GM06990 (cell line): Measurements from ENCODE around the gene DSCAM.

Experiments
- DNase-seq: peaks from one replicate; pipeline ENCODE4 v3.0.0-alpha.2; 2011; ENCODE audit not compliant: insufficient read length; ENCODE audit errors: extremely low read depth
- H3K27me3 ChIP-seq: replicated peaks from 2 replicates; pipeline ENCODE4 v1.6.0; 2011; ENCODE audit warnings: low read length; ENCODE audit not compliant: control insufficient read depth, insufficient read depth
- H3K36me3 ChIP-seq: 2 replicates; pipeline ENCODE4 v1.5.1; 2011; ENCODE audit warnings: low read length; ENCODE audit not compliant: control insufficient read depth, insufficient read depth
- H3K4me3 ChIP-seq: replicated peaks from 2 replicates; pipeline ENCODE4 v1.5.1; 2011; ENCODE audit warnings: low read depth, mild to moderate bottlenecking, control low read depth, low read length
- CTCF ChIP-seq: IDR thresholded peaks from 2 replicates; pipeline ENCODE4 v1.5.1; 2011; ENCODE audit warnings: low read length, control low read depth, mild to moderate bottlenecking, inconsistent platforms; ENCODE audit not compliant: insufficient read depth, poor library complexity, severe bottlenecking

Gene DSCAM

GRCh38 chr21:40505681-40506080 is 341.3 kb downstream of the DSCAM start:
- TF ChIP-seq CTCF, result no peak
- no peaks in the 10 kb centered on the region for H3K27me3 ChIP-seq
- DNase-seq, result no peak

GRCh38 chr21:40505244-40505643 is 341.7 kb downstream of the DSCAM start:
- Histone ChIP-seq H3K27me3 (no peaks in the 10 kb centered on the region), H3K4me3 (no peak overlapping the region), H3K36me3 (no peaks in the 10 kb centered on the region)
- no peak for TF ChIP-seq CTCF
- DNase-seq, result no peak

More at GRCh38 chr21:40505681-40506080, 341.3 kb downstream of the DSCAM start:
- Histone ChIP-seq H3K36me3 (no peaks in the 10 kb centered on the region), H3K4me3 (no peak overlapping the region)

GRCh38 chr21:40504825-40505224 is 342.1 kb downstream of the DSCAM start:
- TF ChIP-seq CTCF, result no peak

GRCh38 chr21:40496116-40496515 is 350.8 kb downstream of the DSCAM start:
- H3K36me3 ChIP-seq, result no peaks in the 10 kb centered on the region
- no peaks in the 10 kb centered on the region for H3K27me3 ChIP-seq
- DNase-seq, result no peak
- no peak overlapping the region for H3K4me3 ChIP-seq
- no peak for TF ChIP-seq CTCF

More at GRCh38 chr21:40504825-40505224, 342.1 kb downstream of the DSCAM start:
- Histone ChIP-seq H3K27me3 (no peaks in the 10 kb centered on the region), H3K4me3 (no peak overlapping the region), H3K36me3 (no peaks in the 10 kb centered on the region)
- no peak for DNase-seq

- Histone ChIP-seq H3K27me3 (no peaks in the 10 kb centered on the region), H3K4me3 (no peak overlapping the region), H3K36me3 (no peaks in the 10 kb centered on the region)
- DNase-seq, result no peak
- no peak for TF ChIP-seq CTCF
Observed at GRCh38 chr21:40490408-40490807, 356.6 kb downstream of the DSCAM start.

- no peak for DNase-seq
- no peak for TF ChIP-seq CTCF
- no peaks in the 10 kb centered on the region for H3K36me3 ChIP-seq
- H3K27me3 ChIP-seq, result no peaks in the 10 kb centered on the region
- no peak overlapping the region for H3K4me3 ChIP-seq
Observed at GRCh38 chr21:40489001-40489400, 358.0 kb downstream of the DSCAM start.
